ENCODE results near the gene ME1.

DNA sequence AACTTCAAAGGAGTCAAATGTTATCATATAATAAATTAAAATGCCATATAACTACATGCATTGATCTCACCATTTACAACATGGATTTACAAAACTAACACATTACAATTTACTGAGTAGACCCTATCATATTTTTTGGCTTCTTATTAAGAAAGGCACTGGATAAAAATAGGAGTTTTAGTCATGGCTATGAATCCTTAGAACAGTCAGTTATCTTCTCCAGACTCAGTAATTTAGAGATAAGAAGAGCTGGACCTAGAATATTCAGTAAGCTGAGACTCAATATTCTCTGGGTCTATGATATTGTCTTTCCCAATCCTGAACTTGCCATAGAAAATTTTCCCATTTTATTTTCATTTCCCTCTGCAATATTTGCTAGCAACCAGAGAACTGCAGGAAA lies 62.3 kb downstream of the ME1 start:
- TF ChIP-seq EZH2 (IDR thresholded peaks at IDR 0.05; ENCODE audit: insufficient read depth, poor library complexity, severe bottlenecking) (no peak), EZH2phosphoT487 (IDR thresholded peaks at IDR 0.05; ENCODE audit: insufficient read depth, low read depth) (no peak)

Measured in GM23248 (cell line).